ENCODE measurements around the gene SCARF2. TPM values are rescaled to one million over a fixed set of nuclear protein-coding genes. Genes with fewer than 3 reads are reported as not detected.

The SCARF2 gene
- total RNA-seq, 2 donors from 2014 or later = 0.48 TPM; not detected in 1

DNA sequence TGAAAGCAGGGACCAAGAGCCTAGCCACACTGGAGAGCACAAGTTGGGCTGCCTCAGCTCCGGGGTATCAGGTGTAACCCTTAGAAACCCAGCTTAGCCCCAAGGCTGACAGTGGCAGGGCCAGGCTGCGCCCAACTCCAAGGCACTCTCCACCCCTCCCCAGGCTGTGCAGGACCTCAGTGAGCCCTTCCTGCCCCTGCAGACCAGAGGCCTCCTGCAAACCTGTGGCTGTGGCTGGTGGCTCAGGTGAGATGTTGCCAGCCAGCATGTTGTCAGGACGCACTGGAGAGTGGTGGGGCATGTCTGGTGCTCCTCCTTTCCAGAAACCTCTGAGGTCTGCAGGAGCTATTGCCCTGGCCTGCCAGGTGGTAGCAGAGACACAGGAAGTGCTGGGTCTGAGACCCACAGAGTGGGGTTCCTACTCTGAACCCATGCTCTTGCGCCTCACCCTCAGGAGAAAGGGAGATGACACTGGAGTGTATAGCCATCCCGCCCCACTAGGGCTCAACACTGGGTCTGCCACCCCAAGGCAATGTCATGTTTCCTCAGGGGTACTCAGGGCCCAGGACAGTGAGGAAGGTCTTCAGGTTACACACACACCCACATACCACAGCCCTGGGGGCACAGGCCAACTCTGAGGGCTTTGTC, 2.4 kb upstream of the SCARF2 start:
- no peaks in the 10 kb centered on the region for H3K9me3 Mint-ChIP-seq
- ATAC-seq (no peak), DNase-seq (ENCODE audit: low spot score) (no peak)
- peaks cover 15 to 17% of the 10 kb centered on the region in 2 donors for H3K27me3 Mint-ChIP-seq
- H3K36me3 Mint-ChIP-seq = no peaks in the 10 kb centered on the region
- H3K4me1 Mint-ChIP-seq (ENCODE audit: low read depth in 2 of 2) = peaks cover 10 to 17% of the 10 kb centered on the region in 2 donors
- H3K4me3 Mint-ChIP-seq = no peak overlapping the region
- no peak overlapping the region for H3K27ac Mint-ChIP-seq

DNA sequence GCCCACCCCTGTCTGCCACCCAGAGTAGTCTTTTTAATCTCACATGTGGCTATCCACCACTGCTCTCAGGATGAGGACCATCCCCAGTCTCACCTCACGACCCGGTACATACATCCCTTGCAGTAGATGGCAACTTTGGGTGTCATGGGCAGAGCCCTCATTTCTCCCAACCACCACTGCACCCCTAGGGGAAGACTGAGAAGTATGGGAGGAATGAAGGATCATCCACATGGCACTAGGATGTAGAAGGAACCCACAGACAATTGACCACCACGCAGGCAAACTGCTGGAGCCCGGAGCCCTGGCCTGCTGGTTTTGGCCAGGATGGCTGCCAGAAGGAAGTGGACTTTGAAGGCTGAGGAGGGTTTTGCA, 1.9 kb upstream of the SCARF2 start:
- H3K36me3 Mint-ChIP-seq = no peaks in the 10 kb centered on the region
- H3K9me3 Mint-ChIP-seq = no peaks in the 10 kb centered on the region
- H3K4me3 Mint-ChIP-seq = no peak overlapping the region
- DNase-seq (ENCODE audit: low spot score) = no peak
- H3K4me1 Mint-ChIP-seq (ENCODE audit: low read depth in 2 of 2) = peaks cover 10 to 17% of the 10 kb centered on the region in 2 donors
- peaks cover 20 to 22% of the 10 kb centered on the region in 2 donors for H3K27me3 Mint-ChIP-seq
- no peak overlapping the region for H3K27ac Mint-ChIP-seq
- ATAC-seq = no peak

DNA sequence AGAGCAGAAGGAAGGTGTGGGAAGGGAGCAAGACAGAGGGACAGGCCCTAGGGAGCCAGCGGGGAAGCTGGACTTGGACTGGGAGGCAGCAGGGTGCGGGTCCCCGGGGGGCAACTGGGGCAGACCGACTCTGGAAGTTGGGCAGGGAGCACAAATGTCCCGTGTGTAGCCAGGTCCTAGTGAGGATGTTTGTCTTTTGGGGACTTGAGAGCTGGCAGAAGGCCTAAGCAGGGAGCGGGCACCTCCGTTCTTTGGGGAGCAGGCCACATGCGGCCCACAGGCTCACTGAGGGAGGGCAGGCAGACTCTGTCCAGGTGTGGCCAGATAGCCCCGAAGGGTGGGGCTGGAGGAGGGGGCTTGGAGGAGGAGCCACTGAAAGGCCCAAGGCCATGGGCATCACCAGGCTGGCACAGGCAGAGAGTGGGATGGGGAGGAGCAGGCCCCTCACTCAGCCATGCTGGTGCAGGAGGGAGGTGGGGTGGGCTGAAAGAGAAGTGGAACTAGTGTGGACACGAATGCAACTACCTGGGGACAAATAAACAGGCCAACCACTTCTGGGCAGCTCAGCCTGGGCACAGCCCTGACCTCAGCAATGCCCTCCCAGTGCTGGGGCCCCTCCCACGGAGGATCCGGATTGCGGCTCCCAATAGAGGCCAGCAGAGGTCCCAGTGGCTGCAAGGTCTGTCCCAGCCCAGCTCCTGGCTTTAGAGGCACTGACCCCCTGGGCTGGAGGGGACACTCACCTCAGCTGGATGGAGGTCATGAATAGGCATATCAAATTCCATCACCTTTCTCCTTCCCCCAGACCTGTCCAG, 1.3 kb upstream of the SCARF2 start:
- peak overlapping the region; percentile 20 for H3K4me3 Mint-ChIP-seq
- no peak for DNase-seq (ENCODE audit: low spot score)

DNA sequence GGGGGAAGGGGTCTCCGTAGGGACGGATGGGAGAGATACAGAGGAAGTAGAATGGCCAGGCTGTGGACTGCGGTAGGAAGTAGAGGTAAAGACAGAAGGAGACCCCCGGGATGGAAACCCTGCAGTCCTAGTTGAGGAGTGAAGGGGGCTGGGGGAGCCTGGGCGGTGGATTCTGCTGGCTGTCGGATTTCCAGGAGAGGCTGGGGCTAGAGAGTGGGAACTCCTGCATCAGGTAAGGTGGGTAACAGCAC, 727 bp upstream of the SCARF2 start:
- peak overlapping the region; percentile 20 for H3K4me3 Mint-ChIP-seq

More for the DNA sequence above, 1.3 kb upstream of the SCARF2 start:
- no peaks in the 10 kb centered on the region for H3K9me3 Mint-ChIP-seq
- H3K4me1 Mint-ChIP-seq (ENCODE audit: low read depth in 2 of 2) = peaks cover 10 to 17% of the 10 kb centered on the region in 2 donors
- no peaks in the 10 kb centered on the region for H3K36me3 Mint-ChIP-seq
- H3K27ac Mint-ChIP-seq = no peak overlapping the region
- peaks cover 24 to 29% of the 10 kb centered on the region in 2 donors for H3K27me3 Mint-ChIP-seq
- ATAC-seq = no peak

DNA sequence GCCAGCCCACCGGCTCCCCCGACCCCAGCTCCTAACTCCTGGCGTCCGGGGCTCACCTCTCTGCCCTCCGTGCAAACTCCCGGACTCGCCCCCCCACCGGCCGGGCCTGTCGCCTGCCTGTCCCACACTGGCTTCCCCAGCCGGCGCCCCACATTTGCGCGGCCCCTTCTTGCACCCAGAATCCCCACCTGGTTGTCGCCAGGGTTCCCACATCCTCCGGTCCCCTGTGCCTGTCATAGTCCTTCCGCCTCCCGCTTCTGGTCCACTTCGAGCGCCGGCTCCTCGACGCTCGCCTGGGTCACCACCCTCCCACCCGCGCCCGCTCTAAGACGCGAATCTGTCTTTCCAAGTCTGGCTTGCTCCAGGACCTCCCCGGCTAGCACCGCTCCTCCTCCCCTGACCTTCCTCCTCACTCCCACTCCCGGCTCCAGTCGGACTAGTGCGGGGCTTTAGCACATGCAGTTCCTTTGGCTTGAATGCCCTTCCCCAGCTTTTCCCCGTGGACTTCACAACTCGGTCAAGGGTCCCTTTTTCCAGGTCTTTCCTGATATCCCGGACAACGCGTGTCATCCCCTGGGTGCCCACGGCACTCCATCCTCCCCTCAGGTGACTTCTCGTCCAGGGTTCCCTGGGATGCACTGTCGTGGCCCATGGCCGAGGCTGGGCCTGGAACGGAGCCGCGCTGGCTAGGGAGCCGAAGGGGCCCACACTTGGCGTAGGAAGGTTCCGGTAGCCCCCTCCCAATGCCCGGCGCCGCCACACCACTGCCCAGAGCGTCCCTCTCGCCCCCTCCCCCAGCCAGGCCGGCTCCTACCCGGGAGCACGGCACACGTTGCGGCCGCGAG, 635 bp downstream of the SCARF2 start:
- peak overlapping the region; percentile 82 for H3K4me3 Mint-ChIP-seq
- H3K4me1 Mint-ChIP-seq (ENCODE audit: low read depth in 2 of 2) = peaks cover 10 to 17% of the 10 kb centered on the region in 2 donors
- peaks cover 33 to 38% of the 10 kb centered on the region in 2 donors for H3K27me3 Mint-ChIP-seq
- H3K27ac Mint-ChIP-seq = no peak overlapping the region
- DNase-seq (ENCODE audit: low spot score) (no peak), ATAC-seq (no peak)
- no peaks in the 10 kb centered on the region for H3K36me3 Mint-ChIP-seq
- H3K9me3 Mint-ChIP-seq = no peaks in the 10 kb centered on the region

More for the DNA sequence above, 727 bp upstream of the SCARF2 start:
- H3K4me1 Mint-ChIP-seq (ENCODE audit: low read depth in 2 of 2) = peaks cover 10 to 17% of the 10 kb centered on the region in 2 donors
- H3K36me3 Mint-ChIP-seq = no peaks in the 10 kb centered on the region
- H3K9me3 Mint-ChIP-seq = no peaks in the 10 kb centered on the region
- peaks cover 26 to 30% of the 10 kb centered on the region in 2 donors for H3K27me3 Mint-ChIP-seq
- H3K27ac Mint-ChIP-seq = no peak overlapping the region
- ATAC-seq (no peak), DNase-seq (ENCODE audit: low spot score) (no peak)

DNA sequence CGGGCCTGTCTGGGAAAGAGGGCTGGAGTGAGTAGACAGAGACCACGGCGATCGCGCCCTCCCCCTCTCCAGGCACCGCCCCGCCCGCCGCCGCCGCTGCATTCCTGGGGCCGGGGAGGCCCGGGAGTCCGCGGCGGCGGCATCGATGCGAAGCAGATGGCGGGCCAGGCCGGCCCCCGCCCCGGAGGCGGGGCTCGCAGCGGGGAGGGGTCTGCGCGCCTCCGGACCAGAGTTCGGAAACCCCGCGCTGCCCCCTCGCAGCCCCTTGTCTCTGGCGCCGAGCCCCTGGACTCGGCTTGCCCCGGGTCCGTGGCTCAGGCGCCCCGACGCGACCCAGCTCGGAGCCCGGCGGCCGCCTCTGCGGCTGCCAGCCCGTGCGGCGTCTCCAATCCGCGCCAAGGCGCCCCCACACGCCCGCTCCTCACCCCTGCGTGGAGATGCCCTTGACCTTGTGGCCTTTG, 1.3 kb downstream of the SCARF2 start:
- no peak for ATAC-seq
- Mint-ChIP-seq H3K36me3 (no peaks in the 10 kb centered on the region), H3K4me1 (ENCODE audit: low read depth in 2 of 2) (peaks cover 10 to 17% of the 10 kb centered on the region in 2 donors), H3K9me3 (no peaks in the 10 kb centered on the region), H3K27ac (no peak overlapping the region), H3K27me3 (peaks cover 34 to 38% of the 10 kb centered on the region in 2 donors), H3K4me3 (peak overlapping the region; percentile 82)
- no peak for DNase-seq (ENCODE audit: low spot score)

DNA sequence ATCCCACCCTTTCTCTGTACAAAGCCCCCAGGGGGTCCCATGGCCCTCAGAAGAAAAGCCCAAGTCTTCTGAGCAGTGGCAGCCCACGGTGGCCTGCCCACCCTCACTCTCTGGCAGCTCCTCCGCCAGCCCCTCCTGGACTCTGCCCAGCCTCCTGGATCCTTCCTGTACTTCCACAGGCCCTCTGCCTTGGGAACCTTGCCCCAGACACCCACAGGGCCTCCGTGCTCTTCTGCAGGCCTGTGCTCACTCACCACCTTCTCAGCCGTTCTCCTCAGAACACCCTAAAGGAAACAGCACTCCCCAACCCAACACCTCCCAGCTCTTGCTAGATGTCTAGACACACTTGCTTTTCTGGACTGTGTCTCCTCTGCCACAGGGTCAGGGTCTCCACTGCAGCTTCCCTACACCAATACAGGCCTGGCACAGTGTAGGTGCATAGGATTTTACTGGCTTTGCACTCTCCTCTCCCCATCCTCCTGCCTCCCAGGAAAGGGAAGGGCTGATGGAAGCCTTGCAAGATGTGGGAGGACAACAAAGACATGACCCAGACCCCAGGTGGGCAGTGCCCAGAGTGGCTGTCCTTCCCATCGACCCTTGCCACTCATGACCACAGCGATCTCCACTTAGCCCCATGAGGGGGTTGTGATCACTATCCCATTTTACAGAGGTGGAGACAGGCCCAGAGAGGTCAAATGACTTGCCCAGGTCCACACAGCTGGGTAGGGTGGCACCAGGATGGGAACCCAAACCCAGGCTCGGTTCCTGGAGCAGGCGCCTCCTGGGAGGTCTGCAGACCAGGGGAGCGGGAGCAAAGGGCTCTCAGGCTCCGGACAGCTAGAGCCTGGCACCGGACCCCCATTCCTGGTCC, 2.0 kb downstream of the SCARF2 start:
- ATAC-seq (no peak), DNase-seq (ENCODE audit: low spot score) (no peak)
- Mint-ChIP-seq H3K4me3 (no peak overlapping the region), H3K27ac (no peak overlapping the region), H3K27me3 (peaks cover 34 to 38% of the 10 kb centered on the region in 2 donors), H3K36me3 (no peaks in the 10 kb centered on the region), H3K4me1 (ENCODE audit: low read depth in 2 of 2) (peaks cover 10 to 19% of the 10 kb centered on the region in 2 donors), H3K9me3 (no peaks in the 10 kb centered on the region)

DNA sequence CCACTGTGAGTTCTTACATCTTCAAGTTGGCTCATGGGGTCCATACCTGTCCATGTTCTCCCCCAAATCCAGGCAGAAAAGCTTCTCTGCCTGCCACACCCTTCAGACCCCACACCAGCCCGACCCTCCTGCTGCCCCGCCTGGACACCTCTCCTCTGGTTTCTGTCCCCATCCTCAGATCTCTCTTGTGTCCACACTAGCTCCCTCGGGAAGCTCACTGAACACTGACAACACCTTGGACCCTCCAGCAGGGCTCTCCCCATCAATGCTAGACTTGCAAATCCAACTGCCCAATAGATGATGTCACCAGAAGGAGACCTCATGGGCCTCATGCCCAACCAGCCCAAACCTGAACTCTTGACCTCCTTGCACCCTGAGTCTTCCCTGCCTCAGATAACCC, 2.9 kb downstream of the SCARF2 start:
- H3K9me3 Mint-ChIP-seq = no peaks in the 10 kb centered on the region
- no peak for ATAC-seq
- no peak overlapping the region for H3K27ac Mint-ChIP-seq
- H3K36me3 Mint-ChIP-seq = no peaks in the 10 kb centered on the region
- no peak overlapping the region for H3K4me3 Mint-ChIP-seq
- H3K27me3 Mint-ChIP-seq = peaks cover 34 to 38% of the 10 kb centered on the region in 2 donors
- H3K4me1 Mint-ChIP-seq (ENCODE audit: low read depth in 2 of 2) = peaks cover 10 to 19% of the 10 kb centered on the region in 2 donors
- no peak for DNase-seq (ENCODE audit: low spot score)

DNA sequence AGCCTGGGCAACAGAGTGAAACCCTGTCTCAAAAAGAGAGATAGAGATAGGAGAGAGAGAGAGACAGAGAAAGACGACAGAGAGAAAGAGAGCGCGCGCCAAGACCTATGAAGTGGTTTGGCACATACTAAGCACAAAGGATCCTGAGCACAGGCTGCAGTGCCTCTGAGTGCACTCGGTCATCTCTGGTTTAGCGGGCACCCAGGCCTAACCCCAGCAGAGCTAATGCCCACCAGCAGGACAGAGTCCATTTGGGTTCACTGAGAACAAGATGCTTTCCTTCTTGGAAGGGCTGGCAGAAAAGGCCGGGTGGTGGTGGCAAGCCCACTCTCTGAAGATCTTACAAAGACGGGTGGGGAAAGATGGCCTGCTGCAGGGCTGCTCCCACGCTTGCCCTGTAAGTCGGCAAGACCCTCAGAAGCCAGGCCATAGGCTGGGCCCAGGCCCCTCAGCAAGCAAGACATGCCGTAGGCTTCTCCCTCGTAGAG, 3.3 kb downstream of the SCARF2 start:
- peaks cover 10 to 16% of the 10 kb centered on the region in 2 donors for H3K4me1 Mint-ChIP-seq (ENCODE audit: low read depth in 2 of 2)
- H3K36me3 Mint-ChIP-seq = no peaks in the 10 kb centered on the region
- no peak for DNase-seq (ENCODE audit: low spot score)
- H3K9me3 Mint-ChIP-seq = no peaks in the 10 kb centered on the region
- ATAC-seq = no peak
- no peak overlapping the region for H3K4me3 Mint-ChIP-seq
- no peak overlapping the region for H3K27ac Mint-ChIP-seq
- peaks cover 34 to 38% of the 10 kb centered on the region in 2 donors for H3K27me3 Mint-ChIP-seq

DNA sequence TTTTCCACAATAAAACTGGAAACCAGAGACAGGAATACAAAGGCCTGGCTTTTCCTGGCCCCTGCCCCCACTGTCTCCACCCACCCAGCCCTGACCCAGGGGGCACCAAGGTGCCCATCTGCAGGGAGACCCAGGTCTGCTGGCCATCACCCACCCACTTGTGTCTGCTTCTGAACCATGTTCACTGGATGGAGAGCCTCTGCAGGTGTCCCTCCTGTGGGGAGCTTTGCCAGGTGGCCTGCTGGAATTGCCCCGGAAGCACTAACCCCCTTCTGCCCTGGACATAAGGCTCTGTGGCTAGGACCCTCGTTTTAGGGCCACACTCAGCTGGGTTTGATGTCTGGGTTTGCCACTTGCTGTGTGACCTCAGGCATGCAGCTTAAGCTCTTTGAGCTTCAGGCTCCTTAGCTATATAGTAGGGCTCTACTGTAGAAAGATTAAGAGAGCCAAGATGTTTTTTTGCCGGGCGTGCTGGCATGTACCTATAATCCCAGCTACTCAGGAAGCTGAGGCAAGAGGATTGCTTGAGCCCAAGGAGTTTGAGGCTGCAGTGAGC, 3.9 kb downstream of the SCARF2 start:
- no peak for DNase-seq (ENCODE audit: low spot score)
- peaks cover 38% of the 10 kb centered on the region in 2 donors for H3K27me3 Mint-ChIP-seq
- no peak overlapping the region for H3K27ac Mint-ChIP-seq
- peaks cover 15 to 20% of the 10 kb centered on the region in 2 donors for H3K4me1 Mint-ChIP-seq (ENCODE audit: low read depth in 2 of 2)
- no peaks in the 10 kb centered on the region for H3K9me3 Mint-ChIP-seq
- no peak overlapping the region for H3K4me3 Mint-ChIP-seq
- ATAC-seq = no peak
- no peaks in the 10 kb centered on the region for H3K36me3 Mint-ChIP-seq

DNA sequence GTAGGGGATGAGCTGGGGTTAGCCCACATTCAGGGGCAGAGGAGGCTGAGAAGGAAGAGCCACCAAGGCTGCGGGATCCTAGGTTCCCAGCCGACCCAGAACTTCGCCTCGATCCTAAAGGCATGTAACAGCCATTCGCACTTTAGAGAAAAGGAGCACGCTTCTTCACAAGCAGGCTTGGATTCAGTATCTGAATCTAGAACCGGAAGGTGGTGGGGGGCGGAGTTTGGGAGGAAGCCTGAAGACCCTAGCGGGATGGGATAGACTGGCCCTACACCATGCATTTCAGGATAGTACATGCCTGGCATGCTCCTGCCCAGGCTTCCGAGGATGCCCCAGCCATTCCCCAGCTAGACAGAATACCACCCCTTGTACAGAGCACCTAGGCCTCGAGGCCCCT, 4.4 kb downstream of the SCARF2 start:
- no peak overlapping the region for H3K27ac Mint-ChIP-seq
- peaks cover 12 to 18% of the 10 kb centered on the region in 2 donors for H3K4me1 Mint-ChIP-seq (ENCODE audit: low read depth in 2 of 2)
- H3K4me3 Mint-ChIP-seq = no peak overlapping the region
- no peak for DNase-seq (ENCODE audit: low spot score)
- peaks cover 38 to 41% of the 10 kb centered on the region in 2 donors for H3K27me3 Mint-ChIP-seq
- no peak for ATAC-seq
- no peaks in the 10 kb centered on the region for H3K36me3 Mint-ChIP-seq
- H3K9me3 Mint-ChIP-seq = no peaks in the 10 kb centered on the region

DNA sequence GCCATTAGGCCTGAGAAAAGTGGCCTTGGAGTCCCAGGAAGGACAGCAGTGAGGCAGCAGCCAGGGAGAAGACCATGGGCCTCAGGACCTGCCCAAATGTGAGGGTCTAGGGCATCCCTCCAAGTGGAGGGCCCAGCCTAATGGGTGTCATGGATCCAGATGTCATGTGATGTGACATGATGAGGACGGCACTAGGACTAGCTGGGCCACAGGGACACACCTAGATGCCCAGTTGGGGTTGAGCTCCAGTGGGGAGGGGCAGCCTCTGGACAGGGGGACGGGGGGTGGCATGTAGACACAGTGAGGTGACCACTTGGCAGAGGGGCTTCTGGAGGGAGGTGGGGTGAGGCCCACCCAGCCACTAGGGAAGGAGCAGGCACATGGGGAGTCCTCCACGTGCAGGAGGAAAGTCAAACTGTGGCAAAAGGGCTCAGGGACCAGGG, 5.4 kb downstream of the SCARF2 start:
- H3K9me3 Mint-ChIP-seq = no peaks in the 10 kb centered on the region
- H3K27me3 Mint-ChIP-seq = peaks cover 39 to 44% of the 10 kb centered on the region in 2 donors
- no peak overlapping the region for H3K27ac Mint-ChIP-seq
- DNase-seq (ENCODE audit: low spot score) = no peak
- no peaks in the 10 kb centered on the region for H3K36me3 Mint-ChIP-seq
- H3K4me1 Mint-ChIP-seq (ENCODE audit: low read depth in 2 of 2) = peaks cover 10 to 16% of the 10 kb centered on the region in 2 donors
- no peak for ATAC-seq
- no peak overlapping the region for H3K4me3 Mint-ChIP-seq
